NCI-H1417 (cell line): ENCODE results near the gene NHS.

Experiments
- DNase-seq, 3 experiments: peaks; one replicate each; lab custom pipeline; 2025; lab: John Stamatoyannopoulos, UW

Gene NHS

DNA sequence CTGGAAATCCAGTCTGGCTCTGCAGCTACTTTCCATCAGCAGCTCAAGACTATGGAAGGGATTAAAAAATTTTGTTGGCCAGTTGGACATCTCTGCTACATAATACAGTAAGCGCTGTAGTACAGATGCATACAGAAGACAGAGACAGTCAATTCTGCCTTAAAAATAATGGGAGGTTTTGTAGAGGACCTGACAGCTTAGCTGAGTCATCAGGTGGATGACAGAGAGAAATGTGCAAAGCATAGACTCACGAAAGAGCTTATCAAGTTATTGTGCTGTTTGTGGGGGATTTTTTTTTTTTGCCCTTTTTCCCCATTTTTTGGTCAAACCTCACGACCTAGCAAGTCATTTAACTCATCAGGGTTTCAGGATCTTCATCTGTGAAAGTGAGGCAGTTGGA lies 213.3 kb downstream of the NHS start:
- DNase-seq: no peak

DNA sequence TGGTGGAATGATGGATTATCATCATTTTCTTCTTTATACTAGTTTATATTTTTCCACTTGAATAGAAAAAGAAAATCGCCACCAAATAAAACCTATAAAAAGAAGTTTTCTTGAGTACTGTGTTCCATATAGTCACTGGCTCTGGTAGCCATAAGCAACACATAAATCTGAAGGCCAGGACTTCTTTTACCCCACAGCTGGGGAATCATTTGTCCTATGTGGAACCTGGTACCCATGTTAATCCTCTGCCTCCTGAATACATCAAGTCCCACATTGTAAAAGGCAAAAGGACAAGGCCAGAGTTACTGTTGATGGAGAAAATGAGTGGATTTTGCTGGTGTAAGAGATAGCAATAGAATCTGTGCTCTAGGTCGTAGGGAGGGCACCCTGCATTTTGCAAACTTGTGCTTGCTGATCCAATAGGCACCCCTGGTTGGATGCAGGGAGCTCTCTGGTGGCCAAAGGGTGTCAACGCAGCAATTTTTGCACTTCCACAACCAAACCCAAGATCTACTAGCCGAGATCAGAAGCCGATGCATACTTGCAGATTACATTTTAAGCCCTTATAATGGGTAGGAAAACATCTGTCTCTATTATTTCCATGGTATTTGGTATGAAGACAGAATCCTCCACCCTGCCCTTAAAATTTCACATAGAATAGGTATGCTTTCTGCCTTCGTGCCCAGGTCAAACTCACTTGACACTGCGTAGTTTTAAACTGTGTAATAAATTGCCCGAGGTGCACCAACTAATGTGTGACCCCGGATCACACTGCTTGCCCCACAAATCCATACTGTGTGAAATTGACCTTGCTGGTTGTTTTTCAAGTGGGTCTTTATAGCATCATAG lies 216.1 kb downstream of the NHS start:
- DNase-seq: peak; percentile 52 to 89 (median 75)

DNA sequence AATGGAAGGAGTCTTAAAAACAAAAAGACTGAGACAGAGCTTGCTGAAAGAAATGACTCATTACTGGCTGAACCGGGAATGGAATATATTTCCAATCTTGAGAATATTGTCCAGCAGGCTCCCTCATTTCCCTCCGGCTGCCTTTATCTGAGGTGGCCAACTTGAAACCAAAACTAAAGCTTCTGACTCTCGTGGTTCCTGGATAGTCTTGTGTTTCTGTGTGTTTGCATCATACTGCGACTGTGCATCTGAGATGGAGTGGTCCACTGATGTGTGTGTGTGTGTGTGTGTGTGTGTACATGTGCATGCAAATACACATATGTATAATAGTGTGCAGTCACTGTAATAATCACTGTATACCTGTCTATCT lies 216.7 kb downstream of the NHS start:
- DNase-seq: no peak

DNA sequence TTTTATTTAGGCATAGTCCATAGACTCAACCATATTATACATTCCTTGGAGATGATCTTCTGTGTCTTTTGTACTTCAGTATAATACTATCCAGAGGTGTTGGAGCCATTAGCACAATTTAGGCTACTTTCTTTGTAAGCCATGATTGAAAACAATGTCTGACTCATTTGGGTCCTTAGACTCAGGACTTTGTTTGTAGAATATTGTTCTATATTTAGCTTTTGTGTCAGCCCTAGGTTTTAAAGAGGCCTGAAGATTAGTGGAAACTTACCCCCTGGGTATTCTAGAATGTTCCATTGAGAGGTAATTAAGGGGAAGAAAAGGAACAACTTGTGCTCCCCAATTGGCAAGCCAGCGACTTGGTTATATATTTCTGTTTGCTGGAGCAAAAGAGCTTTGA lies 217.1 kb downstream of the NHS start:
- no peak for DNase-seq

DNA sequence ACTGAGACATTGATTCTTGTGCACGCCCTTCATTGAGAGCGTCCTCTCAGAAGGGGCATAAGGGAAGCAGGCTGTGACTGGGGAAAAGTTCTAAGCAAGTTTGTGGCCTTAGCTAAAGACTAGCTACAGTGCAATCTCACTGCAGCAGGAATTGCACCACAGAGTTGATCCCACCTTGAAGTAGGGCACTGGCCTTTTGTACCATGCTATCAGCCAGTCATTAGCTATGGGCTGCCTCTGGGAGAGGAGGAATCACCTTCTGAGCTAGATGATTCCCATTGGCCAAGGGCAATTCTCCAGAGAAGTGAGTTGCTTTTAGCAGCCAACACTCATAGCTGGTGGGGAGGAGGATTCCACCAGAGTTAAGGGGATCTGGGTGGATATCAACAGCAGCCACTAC lies 219.7 kb downstream of the NHS start:
- no peak for DNase-seq

DNA sequence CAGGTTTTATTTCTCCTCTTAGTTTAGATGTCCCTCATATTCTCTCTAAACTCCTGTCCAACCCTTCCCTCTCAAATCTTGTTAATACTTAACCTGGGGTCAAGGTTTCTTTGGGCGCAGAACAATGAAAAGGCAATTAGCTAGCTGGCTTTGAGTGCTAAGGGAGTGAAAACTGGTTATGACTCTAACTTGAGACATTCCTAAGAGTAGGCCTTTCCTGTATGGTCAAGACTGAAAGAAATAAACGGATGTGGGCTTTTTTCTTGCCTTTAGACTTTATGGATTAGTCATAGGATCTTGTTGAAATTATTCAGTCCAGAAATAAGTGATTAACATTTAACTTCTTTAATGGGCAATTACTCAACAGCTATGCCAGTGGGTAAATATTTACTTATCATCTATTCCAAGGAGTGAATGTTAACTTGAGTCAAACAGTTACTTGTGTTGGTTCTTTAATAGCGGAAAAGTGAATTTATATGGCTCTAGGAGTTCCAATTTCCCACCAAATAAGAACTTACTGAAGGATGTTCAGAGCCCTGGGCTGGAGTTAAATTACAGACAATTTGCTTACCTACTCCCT lies 220.5 kb downstream of the NHS start:
- DNase-seq: no peak

DNA sequence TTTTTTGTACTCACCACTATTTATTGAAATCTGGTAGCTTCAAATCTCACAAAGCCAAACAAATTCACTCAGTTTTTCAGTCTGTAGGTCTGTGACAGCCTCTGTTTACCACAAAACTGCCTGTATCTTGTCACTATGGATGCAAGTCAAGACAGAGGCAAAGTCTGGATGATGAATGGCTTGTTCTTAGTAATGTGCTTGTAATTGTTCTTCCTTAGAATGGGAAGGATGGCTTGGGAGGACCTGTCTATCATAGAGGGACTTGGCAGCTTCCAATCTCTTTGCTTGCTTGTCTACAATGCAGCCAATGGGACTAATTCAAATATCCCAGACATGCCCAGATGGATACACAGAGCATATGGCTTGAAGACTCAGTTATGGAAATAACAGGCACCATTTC lies 221.1 kb downstream of the NHS start:
- no peak for DNase-seq

DNA sequence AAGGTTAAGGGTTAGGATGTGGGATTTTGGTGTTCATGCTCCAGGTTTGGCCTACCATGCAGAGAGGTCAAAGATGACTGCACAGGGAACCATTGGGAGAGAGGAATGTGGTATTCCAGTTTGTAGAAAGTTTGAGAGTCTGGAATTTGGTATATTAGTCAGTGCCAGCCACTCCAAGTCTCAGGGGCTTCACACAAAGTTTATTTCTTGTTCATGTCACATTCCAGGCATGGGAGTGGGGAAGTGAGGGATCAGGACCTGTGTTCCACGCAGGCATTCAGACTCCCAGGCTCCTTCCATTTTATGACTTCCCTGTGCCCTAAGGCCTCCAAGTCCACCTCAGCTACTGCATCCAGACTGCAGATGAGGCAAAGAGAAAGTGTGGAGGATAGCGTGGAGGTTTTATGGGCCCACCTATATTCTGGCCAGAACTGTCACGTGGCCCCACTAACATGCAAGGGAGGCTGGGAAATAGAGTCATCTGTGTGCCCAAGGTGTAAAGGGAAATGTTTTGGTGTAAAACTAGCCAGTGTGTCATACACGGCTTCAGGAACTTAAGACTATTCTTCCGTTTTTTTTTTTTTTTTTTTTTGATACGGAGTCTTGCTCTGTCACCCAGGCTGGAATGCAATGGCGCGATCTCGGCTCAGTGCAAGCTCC lies 221.7 kb downstream of the NHS start:
- no peak for DNase-seq

DNA sequence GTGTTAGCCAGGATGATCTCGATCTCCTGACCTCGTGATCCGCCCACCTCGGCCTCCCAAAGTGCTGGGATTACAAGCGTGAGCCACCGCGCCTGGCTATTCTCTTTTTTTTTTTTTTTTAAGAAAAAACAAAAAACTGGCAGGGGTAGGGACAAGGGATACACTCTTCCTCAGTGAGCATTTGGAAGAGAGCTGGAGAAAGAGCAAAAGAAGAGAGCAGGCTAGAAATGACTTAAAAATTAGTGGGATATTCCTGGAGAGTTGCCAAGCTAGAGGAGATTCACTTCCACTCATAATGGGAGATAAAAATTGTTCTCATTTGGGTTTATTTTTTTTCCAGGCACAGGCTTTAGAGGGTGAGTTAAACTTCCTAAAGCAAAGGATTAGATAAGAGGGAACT lies 222.3 kb downstream of the NHS start:
- no peak for DNase-seq

DNA sequence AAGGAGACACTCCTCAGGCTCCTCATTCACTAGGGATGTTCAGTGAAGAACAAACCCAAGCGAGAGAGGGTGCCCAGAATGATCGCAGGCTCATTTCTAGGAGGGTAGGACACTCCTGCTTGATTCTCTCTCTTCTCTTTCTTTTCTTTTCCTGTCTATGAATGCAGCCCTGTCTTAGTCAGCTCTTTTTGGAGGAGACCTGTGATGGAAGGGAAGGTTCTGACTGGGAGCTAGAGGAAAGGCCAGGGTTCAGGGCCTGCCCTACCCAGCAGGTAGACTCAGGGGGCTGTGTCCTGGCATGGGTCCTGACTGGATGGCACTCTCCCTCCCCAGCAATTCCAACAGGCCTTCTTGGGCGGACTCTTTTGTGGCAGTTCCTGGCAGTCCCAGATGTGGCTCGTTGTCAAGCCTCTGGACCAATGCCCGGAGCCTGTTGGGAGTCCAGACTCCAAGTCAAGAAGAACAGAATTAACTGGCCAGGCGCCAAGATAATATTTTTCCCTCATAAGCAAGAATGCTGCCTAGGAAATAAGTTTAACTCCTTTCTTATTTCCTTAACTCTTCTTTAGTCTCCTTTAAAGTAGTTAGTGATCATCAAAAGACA lies 222.9 kb downstream of the NHS start:
- peak in 1 of 3 experiments; percentile 47 for DNase-seq

DNA sequence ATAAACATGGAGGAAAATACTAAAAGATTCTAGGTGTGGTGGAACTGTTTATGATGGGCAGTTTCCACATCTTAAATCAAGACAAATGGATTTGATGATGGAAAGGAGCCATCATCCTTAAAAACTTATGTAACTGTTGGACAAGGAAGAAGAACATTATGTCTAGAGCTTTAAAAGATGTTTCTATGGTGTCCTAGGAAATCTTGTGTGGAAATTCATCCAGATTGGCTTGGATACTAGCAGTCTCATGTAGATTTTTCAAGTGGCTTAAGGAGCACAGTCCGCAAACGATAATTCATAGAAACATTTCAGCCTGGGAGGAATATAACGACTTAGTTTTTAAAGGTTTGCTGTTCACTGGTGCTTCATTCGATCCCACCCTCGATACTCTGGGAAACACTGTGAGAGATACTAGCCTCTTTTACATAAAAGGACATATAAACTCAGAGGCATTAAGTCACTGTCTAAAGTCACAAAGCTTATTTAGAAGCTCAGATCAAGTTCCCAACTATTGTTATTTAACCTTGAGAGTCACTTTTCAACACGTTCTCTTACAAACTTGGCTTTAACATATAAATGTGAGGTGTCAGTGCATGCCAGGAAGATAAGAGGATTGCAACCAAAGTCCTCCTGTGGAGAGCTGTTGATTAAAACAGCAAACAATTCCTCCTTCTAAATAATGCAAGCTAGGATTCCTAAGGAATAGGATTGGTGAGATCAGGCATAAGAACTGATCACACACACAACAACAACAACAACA lies 226.6 kb downstream of the NHS start:
- DNase-seq: no peak

DNA sequence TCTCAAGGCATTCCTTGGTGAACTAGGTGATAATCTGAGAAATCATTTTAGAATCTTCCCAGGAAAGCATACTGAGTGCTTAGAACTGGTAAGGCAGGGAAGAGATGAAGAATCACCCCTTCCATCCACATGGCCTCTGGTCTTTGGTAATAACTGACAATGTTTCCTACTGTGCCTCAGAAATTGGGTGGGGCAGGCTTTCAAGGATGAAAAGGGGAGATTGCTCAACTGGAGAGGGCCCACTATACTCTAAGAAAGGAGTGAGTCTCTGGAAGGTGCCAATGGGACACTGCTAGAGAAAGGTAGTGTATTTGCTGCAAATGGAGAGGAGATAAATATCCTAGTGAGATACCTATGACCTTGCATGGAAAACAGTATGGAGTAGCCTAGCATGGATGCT lies 227.2 kb downstream of the NHS start:
- no peak for DNase-seq

DNA sequence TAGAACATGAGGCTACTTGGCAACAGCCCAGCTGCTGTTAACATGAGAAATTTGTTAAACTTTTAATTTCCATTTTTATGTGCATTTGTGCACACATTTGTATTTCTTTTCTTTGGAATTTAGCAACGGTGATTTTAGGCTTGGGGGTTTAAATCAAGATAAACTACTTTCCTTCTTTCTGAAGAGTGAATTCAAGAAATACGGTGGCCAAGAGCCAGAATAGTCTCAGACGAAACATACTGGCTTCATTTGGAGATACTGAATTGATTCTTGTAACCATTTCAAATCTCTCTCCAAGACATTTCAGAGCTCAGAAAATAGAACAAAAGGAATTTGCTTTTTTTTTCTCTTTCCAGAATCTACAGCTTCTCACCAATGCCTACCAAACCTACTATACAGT lies 228.2 kb downstream of the NHS start:
- no peak for DNase-seq

DNA sequence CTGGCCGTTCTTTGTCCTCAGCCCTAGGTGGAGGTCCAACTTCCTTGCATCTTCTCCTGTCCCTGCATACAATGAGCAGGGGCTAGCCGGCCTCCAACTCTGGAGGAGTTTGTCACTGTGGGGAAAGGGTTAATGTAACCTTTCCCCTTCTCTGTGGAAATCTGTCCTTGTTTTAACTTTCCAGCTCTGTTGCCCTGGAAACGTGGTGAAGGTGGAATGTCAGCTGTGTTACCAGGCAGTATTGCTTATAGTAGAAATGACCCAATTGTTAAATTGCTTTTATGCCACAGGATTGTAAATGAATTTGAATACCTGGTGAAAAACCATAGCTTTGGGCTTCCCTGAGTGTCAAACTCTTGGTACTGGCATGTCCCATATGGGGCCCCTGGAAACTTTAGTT lies 230.7 kb downstream of the NHS start:
- no peak for DNase-seq

DNA sequence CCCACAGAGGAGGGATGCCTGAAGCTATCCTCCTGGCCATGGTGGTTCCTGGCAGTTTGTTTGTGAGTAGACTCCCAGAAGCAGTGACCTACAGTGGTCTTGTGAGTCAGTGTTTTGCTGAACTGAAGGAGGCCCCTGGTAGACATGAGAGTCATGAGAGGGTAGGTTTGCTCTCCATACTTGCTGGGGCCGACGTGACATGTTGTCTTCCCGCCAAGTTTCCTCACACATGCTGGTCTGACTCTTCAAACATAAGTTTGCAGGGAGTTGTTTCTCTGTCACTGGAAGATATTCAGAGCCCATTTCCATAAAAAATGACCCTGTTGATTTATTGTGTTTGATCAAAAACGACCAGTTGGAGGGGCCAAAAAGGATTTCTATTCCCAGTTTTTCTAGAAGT lies 231.2 kb downstream of the NHS start:
- DNase-seq: no peak

DNA sequence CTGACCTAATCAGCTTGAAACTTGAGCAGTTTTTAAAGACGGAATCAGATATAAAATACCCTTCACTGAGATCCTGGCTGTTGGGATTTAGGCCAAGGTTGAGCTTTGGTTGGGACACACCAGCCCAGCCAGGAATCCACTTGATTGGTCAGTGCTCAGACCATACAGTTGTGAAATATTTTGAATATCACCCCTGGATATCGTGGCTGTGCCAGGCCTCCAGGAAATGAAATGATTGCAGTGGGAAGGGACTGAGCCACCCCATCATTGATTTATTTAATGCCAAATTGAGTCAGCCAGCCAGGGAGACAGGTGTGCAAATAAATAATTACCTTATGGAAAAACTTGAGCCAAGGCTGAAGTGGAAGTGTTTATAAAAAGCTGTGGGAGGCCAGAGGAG lies 233.9 kb downstream of the NHS start:
- DNase-seq: peak in 2 of 3 experiments; percentile 65 to 90

DNA sequence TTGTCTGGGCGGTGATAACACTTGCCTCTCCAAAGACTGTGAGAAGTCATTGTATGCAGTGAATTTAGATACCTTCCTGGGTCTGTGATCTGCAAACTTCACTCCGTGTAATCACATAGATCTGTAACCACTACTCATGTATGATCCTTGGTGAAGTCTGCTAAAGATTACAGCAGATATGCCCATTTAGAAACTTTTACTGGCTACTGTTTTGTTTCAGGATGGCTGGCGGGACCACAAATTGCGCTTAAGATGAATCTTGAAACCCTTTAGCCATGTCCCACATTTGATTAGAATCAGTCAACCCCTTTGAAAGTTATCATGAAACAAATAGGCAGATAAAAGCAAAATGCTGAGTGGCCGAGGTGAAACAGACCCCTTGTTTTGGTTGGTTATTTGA lies 235.8 kb downstream of the NHS start:
- DNase-seq: no peak

DNA sequence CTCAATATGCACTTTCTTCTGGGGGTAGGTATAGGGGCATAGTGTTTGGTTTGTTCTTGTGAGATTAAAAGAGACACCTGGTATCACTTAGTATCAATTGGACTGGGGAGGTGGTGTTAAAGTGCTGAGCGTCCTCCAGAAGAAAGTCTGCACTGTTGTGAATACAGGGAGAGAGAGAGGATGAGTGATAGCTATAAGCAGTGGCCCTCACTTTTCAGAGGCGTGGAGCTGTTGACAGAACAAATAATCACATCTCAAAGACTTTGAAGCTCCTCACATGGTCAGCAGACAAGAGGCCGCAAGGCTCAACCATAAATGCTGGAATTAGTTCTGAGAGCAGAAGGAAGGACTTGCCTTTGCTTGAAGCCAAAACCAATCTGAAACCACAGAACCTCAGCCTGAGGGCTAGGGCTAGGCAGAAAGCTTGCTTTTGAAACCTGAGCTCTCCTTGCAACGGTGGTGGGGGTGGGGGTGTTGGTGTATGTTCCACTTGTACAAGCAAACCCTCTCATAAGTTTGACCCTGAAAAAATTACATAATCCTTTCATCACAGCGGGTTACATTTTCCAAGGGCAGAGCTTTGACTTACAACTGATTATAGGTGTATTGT lies 239.1 kb downstream of the NHS start:
- peak; percentile 31 to 62 (median 61) for DNase-seq

DNA sequence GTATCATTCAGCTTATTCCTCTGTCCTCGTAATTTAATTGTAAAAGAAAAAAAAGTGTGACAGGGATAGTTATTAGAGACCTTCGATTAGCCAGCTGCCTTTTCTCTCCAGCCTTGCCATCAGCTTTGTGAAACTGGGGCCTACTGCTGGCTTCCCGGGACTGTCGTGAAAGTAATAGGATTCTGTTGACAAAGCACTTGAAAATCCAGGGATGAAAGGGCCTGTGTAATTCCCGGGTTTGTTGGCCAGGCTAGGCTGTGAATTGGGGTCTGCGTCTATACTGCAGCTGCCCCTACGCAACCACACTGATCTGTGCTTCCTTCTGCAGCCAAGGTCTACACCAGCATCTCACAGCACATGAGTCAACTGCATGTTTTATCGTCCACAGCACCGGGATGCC lies 241.9 kb downstream of the NHS start:
- DNase-seq: peak; percentile 44 to 83 (median 47)

DNA sequence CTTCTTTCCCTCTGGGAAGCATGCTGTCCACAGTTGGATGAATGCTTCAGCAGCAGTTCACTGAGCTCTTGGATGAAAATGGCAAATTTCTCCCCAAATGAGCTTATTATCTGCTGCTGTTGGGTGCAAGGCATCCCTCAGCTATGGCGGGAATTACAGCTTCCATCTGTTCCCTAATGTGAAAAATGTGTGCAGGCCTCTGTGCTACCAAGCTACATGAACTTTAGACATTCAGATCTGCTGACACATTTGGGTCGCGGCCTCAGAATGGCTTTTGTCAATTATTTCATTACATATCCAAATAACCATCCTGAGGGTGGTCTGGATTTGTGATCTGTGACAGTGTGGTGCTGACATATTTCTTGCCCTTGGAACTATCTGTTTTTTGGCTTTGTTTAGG lies 242.8 kb downstream of the NHS start:
- DNase-seq: no peak

DNA sequence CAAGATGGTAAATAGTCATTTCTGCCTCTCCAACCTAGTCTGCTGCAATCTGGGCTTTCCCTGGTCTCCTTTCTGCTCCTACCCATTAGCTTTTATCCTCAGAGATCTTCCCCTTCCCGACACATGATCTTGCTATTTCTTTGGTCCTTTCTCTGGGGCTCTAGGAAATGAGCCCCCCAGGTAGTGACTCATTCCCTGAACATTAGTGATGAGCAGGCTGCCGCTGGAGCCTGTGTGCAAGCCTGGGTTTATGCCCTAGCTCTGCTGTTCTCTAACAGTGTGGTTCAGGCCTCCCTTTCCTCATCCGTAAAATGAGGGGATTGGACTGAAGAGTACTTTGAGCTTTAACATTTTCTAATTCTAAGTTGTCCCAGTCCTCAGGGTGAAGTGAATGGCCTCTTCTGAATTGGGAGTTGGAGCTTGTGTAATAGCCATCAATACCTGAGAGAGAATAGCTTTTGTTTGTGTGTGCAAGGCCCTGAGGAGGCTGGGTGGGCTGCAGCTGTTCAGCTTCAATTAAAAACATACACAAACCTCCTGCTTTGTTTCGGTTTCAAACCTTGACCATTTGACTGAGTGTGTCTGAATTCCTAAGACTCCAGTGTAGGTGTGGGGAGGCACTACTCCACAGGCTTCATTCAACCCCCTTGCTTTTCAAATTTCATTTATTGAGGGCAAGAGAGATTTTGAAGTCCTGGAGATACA lies 246.7 kb downstream of the NHS start:
- DNase-seq: peak in 1 of 3 experiments; percentile 26
